ENCODE data around the gene ATG4D.
"Not testable (repeated sequence)": the region's sequence is repeated elsewhere in the genome, so short reads cannot be mapped to it uniquely, and the experiment has no call there.

ATG4D gene

GRCh38 chr19:10544753-10545251, 1.1 kb downstream of the ATG4D start:
- DNase-seq (ENCODE audit: low spot score) = no peak
- no peak for TF ChIP-seq CTCF (IDR thresholded peaks at IDR 0.05; ENCODE audit: extremely low read depth, missing control alignments)

DNA sequence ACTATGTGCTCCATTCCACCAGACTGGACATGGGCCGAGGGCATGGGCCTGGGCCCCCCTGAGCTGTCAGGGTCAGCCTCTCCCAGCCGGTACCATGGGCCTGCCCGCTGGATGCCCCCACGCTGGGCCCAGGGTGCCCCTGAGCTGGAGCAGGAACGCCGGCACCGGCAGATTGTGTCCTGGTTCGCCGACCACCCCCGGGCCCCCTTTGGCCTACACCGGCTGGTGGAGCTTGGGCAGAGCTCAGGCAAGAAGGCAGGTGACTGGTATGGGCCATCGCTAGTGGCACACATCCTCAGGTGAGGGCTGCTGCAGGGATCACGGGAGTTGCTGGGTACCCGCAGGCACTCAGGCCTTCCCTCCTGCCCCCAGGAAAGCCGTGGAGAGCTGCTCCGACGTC, 3.1 kb downstream of the ATG4D start:
- DNase-seq (ENCODE audit: low spot score) = no peak
- TF ChIP-seq CTCF (IDR thresholded peaks at IDR 0.05; ENCODE audit: extremely low read depth, missing control alignments) = no peak

DNA sequence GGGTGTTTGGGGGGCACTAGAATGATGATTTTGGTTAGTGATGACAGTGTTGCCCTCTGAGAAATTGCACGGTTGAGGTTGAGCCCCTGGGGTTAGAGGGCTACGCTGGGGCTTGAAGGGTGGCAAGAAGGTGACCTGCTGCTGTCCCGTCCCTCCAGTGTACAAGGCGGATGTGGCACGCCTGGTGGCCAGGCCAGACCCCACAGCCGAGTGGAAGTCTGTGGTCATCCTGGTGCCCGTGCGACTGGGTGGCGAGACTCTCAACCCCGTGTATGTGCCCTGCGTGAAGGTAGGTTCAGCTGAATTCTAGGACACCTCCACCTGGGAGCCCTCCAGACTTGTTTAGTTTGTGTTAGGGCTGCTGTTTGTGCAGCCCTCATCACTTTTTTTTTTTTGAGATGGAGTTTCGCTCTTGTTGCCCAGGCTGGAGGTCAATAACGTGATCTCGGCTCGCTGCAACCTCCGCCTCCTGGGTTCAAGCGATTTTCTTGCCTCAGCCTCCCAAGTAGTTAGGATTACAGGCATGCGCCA, 5.1 kb downstream of the ATG4D start:
- DNase-seq (ENCODE audit: low spot score) = no peak

DNA sequence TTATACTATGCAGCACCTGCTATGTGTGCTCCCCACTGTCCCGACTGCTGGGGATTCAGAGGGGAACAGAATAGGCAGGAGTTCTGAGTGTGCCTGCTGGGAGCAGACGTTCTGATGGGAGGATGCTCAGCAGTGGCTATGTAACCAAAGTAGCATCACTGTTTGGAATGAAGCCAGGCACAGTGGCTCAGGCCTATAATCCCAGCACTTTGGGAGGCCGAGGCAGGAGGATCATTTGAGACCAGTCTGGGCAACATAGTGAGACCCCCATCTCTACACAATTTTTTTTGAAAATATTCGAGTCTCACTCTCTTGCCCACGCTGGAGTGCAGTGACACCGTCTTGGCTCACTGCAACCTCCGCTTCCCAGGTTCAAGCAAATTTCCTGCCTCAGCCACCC, 6.0 kb downstream of the ATG4D start:
- DNase-seq (ENCODE audit: low spot score) = no peak
- TF ChIP-seq CTCF (IDR thresholded peaks at IDR 0.05; ENCODE audit: extremely low read depth, missing control alignments) = no peak

More for the DNA sequence above, 5.1 kb downstream of the ATG4D start:
- TF ChIP-seq CTCF (IDR thresholded peaks at IDR 0.05; ENCODE audit: extremely low read depth, missing control alignments) = no peak

GRCh38 chr19:10550336-10550735, 6.6 kb downstream of the ATG4D start:
- TF ChIP-seq CTCF (IDR thresholded peaks at IDR 0.05; ENCODE audit: extremely low read depth, missing control alignments) = no peak
- DNase-seq (ENCODE audit: low spot score) = peak; percentile 17

DNA sequence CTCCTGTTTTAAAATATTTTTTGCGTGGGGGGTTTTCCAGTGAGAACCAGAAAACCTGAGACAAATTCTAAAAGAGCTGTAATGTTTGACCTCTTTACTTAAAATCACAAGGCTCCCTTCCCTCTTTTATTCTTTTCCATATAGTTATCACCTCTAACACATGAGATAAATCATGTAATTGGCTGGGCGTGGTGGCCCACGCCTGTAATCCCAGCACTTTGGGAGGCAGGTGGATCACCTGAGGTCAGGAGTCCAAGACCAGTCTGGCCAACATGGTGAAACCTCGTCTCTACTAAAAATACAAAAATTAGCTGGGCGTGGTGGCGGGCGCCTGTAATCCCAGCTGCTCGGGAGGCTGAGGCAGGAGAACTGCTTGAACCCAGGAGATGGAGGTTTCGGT, 7.3 kb downstream of the ATG4D start:
- DNase-seq (ENCODE audit: low spot score) = not testable (repeated sequence)

GRCh38 chr19:10551698-10552301, 8.1 kb downstream of the ATG4D start:
- peak; percentile 34 for DNase-seq (ENCODE audit: low spot score)
- no peak for TF ChIP-seq CTCF (IDR thresholded peaks at IDR 0.05; ENCODE audit: extremely low read depth, missing control alignments)

GRCh38 chr19:10552510-10553053, 8.9 kb downstream of the ATG4D start:
- DNase-seq (ENCODE audit: low spot score) = peak; percentile 45

More at GRCh38 chr19:10552510-10553053, 8.9 kb downstream of the ATG4D start:
- TF ChIP-seq CTCF (IDR thresholded peaks at IDR 0.05; ENCODE audit: extremely low read depth, missing control alignments) = no peak
